H1 (cell line): ENCODE measurements around the gene CTLA4. TPM values are rescaled to one million over a fixed set of nuclear protein-coding genes. Genes with fewer than 3 reads are reported as not detected.

Experiments used
- CTCF ChIA-PET: fragments of 300-600 bp; sonication (Branson Sonifier 250); formaldehyde crosslinking; loops from one replicate; lab custom pipeline; 2021; ENCODE audit not compliant: partially characterized antibody; lab: Charles Lee
- POLR2A ChIA-PET: fragments of 300-600 bp; sonication (Branson Sonifier 250); formaldehyde crosslinking; loops from one replicate; lab custom pipeline; 2021; ENCODE audit warnings: inconsistent platforms; ENCODE audit not compliant: partially characterized antibody; lab: Charles Lee
- DNase-seq, 2 experiments: peaks; one replicate each; pipeline versions ENCODE4 v3.0.0 to v3.0.0-alpha.2; 2010 to 2022; ENCODE audit warnings: low spot score in 2 of 2, low read depth in 1 of 2, mixed read lengths in 1 of 2
- FAIRE-seq: peaks from 2 replicates; lab custom pipeline; 2011; peaks lifted over from hg19 to GRCh38; lab: Jason Lieb, UNC
- H2AFZ ChIP-seq: 2 replicates; pipeline ENCODE4 v1.8.1; 2012; ENCODE audit warnings: low read length, inconsistent platforms
- H2AK5ac ChIP-seq: 2 replicates; pipeline ENCODE4 v1.6.1; 2013; ENCODE audit warnings: low read depth, low read length
- H2BK120ac ChIP-seq: replicated peaks from 2 replicates; pipeline ENCODE3; 2013; ENCODE audit warnings: low read depth, low read length, inconsistent platforms
- H2BK12ac ChIP-seq: 2 replicates; pipeline ENCODE4 v1.6.1; 2013; ENCODE audit warnings: low read depth, low read length
- H2BK15ac ChIP-seq: 2 replicates; pipeline ENCODE4 v1.6.1; 2013; ENCODE audit warnings: low read length
- H2BK20ac ChIP-seq: 2 replicates; pipeline ENCODE4 v1.6.1; 2013; ENCODE audit warnings: low read length
- H2BK5ac ChIP-seq: 2 replicates; pipeline ENCODE4 v1.6.1; 2013; ENCODE audit warnings: low read depth, low read length
- H3K14ac ChIP-seq: 2 replicates; pipeline ENCODE4 v1.6.1; 2013; ENCODE audit warnings: inconsistent platforms; ENCODE audit not compliant: insufficient read length
- H3K18ac ChIP-seq: 2 replicates; pipeline ENCODE4 v1.6.1; 2013; ENCODE audit warnings: low read length; ENCODE audit errors: extremely low read depth
- H3K23ac ChIP-seq: 2 replicates; pipeline ENCODE4 v1.6.1; 2013; ENCODE audit warnings: inconsistent platforms; ENCODE audit not compliant: insufficient read length
- H3K23me2 ChIP-seq: 2 replicates; pipeline ENCODE4 v1.6.1; 2013; ENCODE audit warnings: low read depth, low read length
- H3K27ac ChIP-seq: 2 replicates; pipeline ENCODE4 v1.6.1; 2011; ENCODE audit warnings: low read depth, low read length, inconsistent platforms
- H3K27me3 ChIP-seq, 4 experiments: replicated peaks in 1 of 4; 1 replicate in 1 of 4; 2 replicates in 3 of 4; pipeline versions ENCODE4 v1.6.1 to v1.8.1; 2011 to 2013; ENCODE audit warnings: low read length in 3 of 4, mild to moderate bottlenecking in 3 of 4, inconsistent platforms in 2 of 4, mixed read lengths in 2 of 4, moderate library complexity in 1 of 4; ENCODE audit not compliant: control insufficient read depth in 3 of 4, insufficient read depth in 3 of 4; ENCODE audit errors: extremely low read depth in 1 of 4
- H3K36me3 ChIP-seq, 4 experiments: 2 replicates each; pipeline versions ENCODE4 v1.6.1 to v1.8.1; 2011 to 2013; ENCODE audit warnings: mild to moderate bottlenecking in 4 of 4, low read length in 3 of 4, moderate library complexity in 2 of 4, control low read depth in 1 of 4, inconsistent platforms in 1 of 4; ENCODE audit not compliant: insufficient read depth in 4 of 4, control insufficient read depth in 2 of 4
- H3K4ac ChIP-seq: replicated peaks from 2 replicates; pipeline ENCODE3; 2013; ENCODE audit warnings: low read length, low read depth, mixed read lengths, inconsistent platforms; ENCODE audit not compliant: insufficient read length
- H3K4me1 ChIP-seq, 4 experiments: replicated peaks in 1 of 4; 1 replicate in 1 of 4; 2 replicates in 3 of 4; pipeline versions ENCODE4 v1.6.1 to v1.8.1; 2011 to 2013; ENCODE audit warnings: low read length in 3 of 4, inconsistent platforms in 2 of 4, mixed read lengths in 1 of 4; ENCODE audit not compliant: insufficient read depth in 4 of 4, control insufficient read depth in 3 of 4
- H3K4me2 ChIP-seq, 2 experiments: 2 replicates each; pipeline versions ENCODE4 v1.6.1 to v1.8.1; 2011 to 2013; ENCODE audit warnings: low read depth in 2 of 2, low read length in 2 of 2, control low read depth in 1 of 2, inconsistent platforms in 1 of 2, mild to moderate bottlenecking in 1 of 2; ENCODE audit not compliant: insufficient read depth in 1 of 2
- H3K4me3 ChIP-seq, 4 experiments: fragments of 200-600, 300-600 bp in 1 of 4; sonication (generic), shearing (Covaris generic), sonication (Bioruptor Twin) in 1 of 4; 2 replicates each; pipeline versions ENCODE4 v1.5.1 to v1.8.1; 2011 to 2016; ENCODE audit warnings: low read length in 4 of 4, low read depth in 3 of 4, control low read depth in 2 of 4, inconsistent platforms in 2 of 4, mild to moderate bottlenecking in 2 of 4, mixed read lengths in 1 of 4, moderate library complexity in 1 of 4; ENCODE audit not compliant: insufficient read depth in 2 of 4; ENCODE audit errors: extremely low read depth in 1 of 4
- H3K56ac ChIP-seq: replicated peaks from 2 replicates; pipeline ENCODE3; 2013; ENCODE audit warnings: low read depth, mild to moderate bottlenecking, mixed read lengths, low read length, inconsistent platforms; ENCODE audit not compliant: insufficient read length
- H3K79me1 ChIP-seq: 2 replicates; pipeline ENCODE4 v1.6.1; 2013; ENCODE audit warnings: low read depth, low read length, control low read depth
- H3K79me2 ChIP-seq, 2 experiments: 2 replicates each; pipeline versions ENCODE4 v1.6.1 to v1.8.1; 2012 to 2013; ENCODE audit warnings: low read length in 2 of 2, mild to moderate bottlenecking in 2 of 2, inconsistent platforms in 1 of 2; ENCODE audit not compliant: insufficient read depth in 2 of 2, control insufficient read depth in 1 of 2
- H3K9ac ChIP-seq, 4 experiments: replicated peaks in 1 of 4; 1 replicate in 1 of 4; 2 replicates in 3 of 4; pipeline versions ENCODE4 v1.6.1 to v1.8.1; 2011 to 2013; ENCODE audit warnings: low read depth in 3 of 4, low read length in 3 of 4, control low read depth in 2 of 4, mild to moderate bottlenecking in 2 of 4, moderate library complexity in 2 of 4, inconsistent platforms in 1 of 4; ENCODE audit errors: extremely low read depth in 1 of 4
- H3K9me3 ChIP-seq, 2 experiments: 2 replicates each; pipeline versions ENCODE4 v1.6.1 to v1.8.1; 2012 to 2013; ENCODE audit warnings: mild to moderate bottlenecking in 2 of 2, moderate library complexity in 2 of 2, control low read depth in 1 of 2, inconsistent platforms in 1 of 2, low read depth in 1 of 2, low read length in 1 of 2, mixed read lengths in 1 of 2; ENCODE audit not compliant: insufficient read depth in 2 of 2
- H4K20me1 ChIP-seq, 2 experiments: replicated peaks in 1 of 2; 2 replicates each; pipeline versions ENCODE3 to v1.8.1; 2011 to 2013; ENCODE audit warnings: inconsistent platforms in 2 of 2, low read length in 2 of 2, mild to moderate bottlenecking in 1 of 2; ENCODE audit not compliant: insufficient read depth in 2 of 2, control insufficient read depth in 1 of 2
- H4K5ac ChIP-seq: 2 replicates; pipeline ENCODE4 v1.6.1; 2013; ENCODE audit warnings: low read length, low read depth, mixed read lengths, inconsistent platforms; ENCODE audit not compliant: insufficient read length
- H4K8ac ChIP-seq: 2 replicates; pipeline ENCODE4 v1.8.0; 2013; ENCODE audit warnings: mild to moderate bottlenecking, moderate library complexity, low read length, inconsistent platforms; ENCODE audit not compliant: insufficient read depth; ENCODE audit errors: extremely low read depth
- H4K91ac ChIP-seq: replicated peaks from 2 replicates; pipeline ENCODE3; 2013; ENCODE audit warnings: low read length, mixed read lengths, inconsistent platforms; ENCODE audit not compliant: insufficient read length
- KDM1A ChIP-seq: fragments of 200-600, 300-600 bp; sonication (generic); IDR thresholded peaks from 2 replicates; pipeline ENCODE4 v1.7.1; 2016; ENCODE audit warnings: mild to moderate bottlenecking, low read length, borderline replicate concordance
- polyA plus RNA-seq, 7 experiments: library from polyadenylated mRNA; depleted of rRNA in 3 of 7; stranded (reverse) in 5 of 7; unstranded in 2 of 7; fragments of >200 nt in 5 of 7; fragments of 200-250 nt in 2 of 7; gene quantifications; 1 replicate in 5 of 7; 2 replicates in 1 of 7; 4 replicates in 1 of 7; pipeline versions ENCODE4 v1.2.1 to v1.2.3, GENCODE V29; 2011 to 2013; ENCODE audit warnings: missing spikeins in 2 of 7, mixed read lengths in 2 of 7
- total RNA-seq: library from RNA; stranded (reverse); fragmentation: NEBNext Ultra II Directional; extraction: Animal tissue kit (Norgen Biotek cat#: 25700); gene quantifications from 2 replicates; pipeline ENCODE4 v1.2.1, GENCODE V29; 2021

Gene CTLA4
- total and polyA plus RNA-seq, 2 of the 8 experiments (the other 6 are each of a cell fraction or from before 2014, with no cell fraction given), result not detected

DNA sequence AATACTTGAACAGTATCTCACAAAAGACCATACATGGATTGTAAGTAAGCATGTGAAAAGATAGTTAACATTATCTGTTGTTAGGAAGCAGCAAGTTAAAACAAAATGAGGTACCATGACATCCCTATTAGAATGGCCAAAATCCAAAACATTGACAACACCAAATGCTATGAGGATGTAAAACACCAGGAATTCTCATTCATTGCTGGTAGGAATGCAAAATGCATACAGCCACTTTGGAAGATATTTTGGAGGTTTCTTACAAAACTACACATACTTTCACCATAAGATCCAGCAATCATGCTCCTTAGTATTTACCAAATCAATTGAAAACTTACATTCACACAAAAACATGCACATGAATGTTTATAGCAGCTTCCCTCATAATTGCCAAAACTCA lies 38.1 kb downstream of the CTLA4 start:
- H3K79me1 ChIP-seq, result no peaks in the 10 kb centered on the region
- H3K79me2 ChIP-seq, result no peaks in the 10 kb centered on the region
- H4K5ac ChIP-seq, result no peak overlapping the region
- ChIA-PET CTCF (interaction anchor here (0.6 to 0.7 kb wide), 2 partner anchors 34 to 503 kb away, joined by 3 read pairs; no protein-coding TSS in a partner anchor), POLR2A (no interaction called here)
- no peak overlapping the region for H3K4ac ChIP-seq
- DNase-seq, result no peak
- no peak overlapping the region for H2AFZ ChIP-seq
- no peak overlapping the region for H2BK20ac ChIP-seq
- H3K9me3 ChIP-seq, result peaks cover 5 to 11% of the 10 kb centered on the region in 2 experiments; a peak in 2 of 4 replicates
- no peak overlapping the region for H3K9ac ChIP-seq
- no peaks in the 10 kb centered on the region for H3K36me3 ChIP-seq
- no peak overlapping the region for H2BK15ac ChIP-seq
- H3K4me2 ChIP-seq, result no peak overlapping the region
- no peak overlapping the region for H3K14ac ChIP-seq
- H4K8ac ChIP-seq, result no peak overlapping the region
- H2BK12ac ChIP-seq, result no peak overlapping the region
- no peak overlapping the region for H3K56ac ChIP-seq
- no peaks in the 10 kb centered on the region; the same call in 1 of the 2 replicates for H3K23me2 ChIP-seq
- no peaks in the 10 kb centered on the region for H3K27me3 ChIP-seq
- H2BK5ac ChIP-seq, result no peak overlapping the region
- no peak overlapping the region for H3K18ac ChIP-seq
- no peak overlapping the region for H4K91ac ChIP-seq
- no peaks in the 10 kb centered on the region for H4K20me1 ChIP-seq
- no peaks in the 10 kb centered on the region for H3K4me1 ChIP-seq
- no peak for FAIRE-seq
- H2AK5ac ChIP-seq, result no peak overlapping the region
- H3K23ac ChIP-seq, result no peak overlapping the region
- H3K27ac ChIP-seq, result no peak overlapping the region
- H3K4me3 ChIP-seq, result no peak overlapping the region
- H2BK120ac ChIP-seq, result no peak overlapping the region
- no peak for TF ChIP-seq KDM1A
